Large intestine (tissue), 3 donors: ENCODE measurements around the gene MEX3A. TPM values are rescaled to one million over a fixed set of nuclear protein-coding genes. Genes with fewer than 3 reads are reported as not detected.

Experiments used
- DNase-seq, 2 donors: peaks; one replicate each; pipeline versions ENCODE4 v3.0.0 to v3.0.0-alpha.2; 2013
- H3K27ac ChIP-seq: one replicate; pipeline ENCODE4 v1.5.1; 2013; ENCODE audit warnings: low read length
- H3K27me3 ChIP-seq: 2 replicates; pipeline ENCODE4 v1.6.1; 2013; ENCODE audit warnings: low read length; ENCODE audit not compliant: control insufficient read depth, insufficient read depth
- H3K36me3 ChIP-seq: 2 replicates; pipeline ENCODE4 v1.6.1; 2013; ENCODE audit warnings: low read length; ENCODE audit not compliant: control insufficient read depth, insufficient read depth
- H3K4me1 ChIP-seq: one replicate; pipeline ENCODE4 v1.6.1; 2013; ENCODE audit warnings: low read length; ENCODE audit not compliant: control insufficient read depth, insufficient read depth
- H3K4me3 ChIP-seq: one replicate; pipeline ENCODE4 v1.5.1; 2013; ENCODE audit warnings: low read length
- H3K9me3 ChIP-seq: one replicate; pipeline ENCODE4 v1.6.1; 2013; ENCODE audit warnings: mild to moderate bottlenecking, low read depth, low read length, moderate library complexity; ENCODE audit not compliant: control insufficient read depth
- WGBS: methylation state at CpG from one replicate; pipeline ENCODE4 v1.1.5; 2013; ENCODE audit warnings: low lambda C conversion rate; ENCODE audit not compliant: insufficient coverage; 5-methylcytosine and 5-hydroxymethylcytosine counted together
- polyA plus RNA-seq: library from polyadenylated mRNA; unstranded; fragments of 120-200 nt; gene quantifications from one replicate; pipeline ENCODE4 v1.2.1, GENCODE V29; 2013

Gene MEX3A
- polyA plus RNA-seq, 1 donor = 8.4 TPM

GRCh38 chr1:156067262-156067661 is 15.0 kb downstream of the MEX3A start:
- DNase-seq = no peak
- peaks cover 4% of the 10 kb centered on the region for H3K4me1 ChIP-seq
- H3K36me3 ChIP-seq = peaks cover 51% of the 10 kb centered on the region
- no peaks in the 10 kb centered on the region for H3K27me3 ChIP-seq
- H3K27ac ChIP-seq = no peak overlapping the region
- H3K9me3 ChIP-seq = no peaks in the 10 kb centered on the region
- H3K4me3 ChIP-seq = no peak overlapping the region
- WGBS = no CpG with 5 or more reads among the region's 2 CpGs

- Histone ChIP-seq H3K9me3 (no peaks in the 10 kb centered on the region), H3K4me3 (no peak overlapping the region), H3K4me1 (peaks cover 4% of the 10 kb centered on the region), H3K27me3 (no peaks in the 10 kb centered on the region), H3K36me3 (peaks cover 47% of the 10 kb centered on the region), H3K27ac (no peak overlapping the region)
- no peak for DNase-seq
- no CpG with 5 or more reads among the region's 16 CpGs for WGBS
These were observed 16.4 kb downstream of the MEX3A start for GRCh38 chr1:156065871-156066270.

GRCh38 chr1:156065212-156065611 is 17.1 kb downstream of the MEX3A start:
- H3K9me3 ChIP-seq = no peaks in the 10 kb centered on the region
- H3K27ac ChIP-seq = no peak overlapping the region
- no peaks in the 10 kb centered on the region for H3K27me3 ChIP-seq
- no peak overlapping the region for H3K4me3 ChIP-seq
- WGBS = no CpG with 5 or more reads among the region's 3 CpGs
- DNase-seq = no peak
- peaks cover 41% of the 10 kb centered on the region for H3K36me3 ChIP-seq
- peaks cover 4% of the 10 kb centered on the region for H3K4me1 ChIP-seq

GRCh38 chr1:156064615-156065014 is 17.6 kb downstream of the MEX3A start:
- Histone ChIP-seq H3K27ac (no peak overlapping the region), H3K4me1 (peaks cover 4% of the 10 kb centered on the region), H3K9me3 (no peaks in the 10 kb centered on the region), H3K36me3 (peaks cover 35% of the 10 kb centered on the region), H3K27me3 (no peaks in the 10 kb centered on the region), H3K4me3 (no peak overlapping the region)
- no peak for DNase-seq
- no CpG with 5 or more reads among the region's 2 CpGs for WGBS

GRCh38 chr1:156063997-156064285 is 18.3 kb downstream of the MEX3A start:
- WGBS = no CpG with 5 or more reads among the region's 2 CpGs
- DNase-seq = no peak
- Histone ChIP-seq H3K27ac (no peak overlapping the region), H3K4me3 (no peak overlapping the region), H3K9me3 (no peaks in the 10 kb centered on the region), H3K36me3 (peaks cover 31% of the 10 kb centered on the region), H3K27me3 (no peaks in the 10 kb centered on the region), H3K4me1 (peaks cover 4% of the 10 kb centered on the region)

GRCh38 chr1:156062189-156062588 is 20.1 kb downstream of the MEX3A start:
- peak in 1 of 2 donors; percentile 28 for DNase-seq
- Histone ChIP-seq H3K27ac (peak overlapping the region; percentile 82), H3K4me3 (peak overlapping the region; percentile 70), H3K27me3 (no peaks in the 10 kb centered on the region), H3K36me3 (peaks cover 31% of the 10 kb centered on the region), H3K9me3 (no peaks in the 10 kb centered on the region), H3K4me1 (peaks cover 4% of the 10 kb centered on the region)
- no CpG with 5 or more reads among the region's 3 CpGs for WGBS

GRCh38 chr1:156060937-156061636 is 21.2 kb downstream of the MEX3A start, which contains the start of gene RAB25:
TSS of gene RAB25 (plus strand) at chr1:156061160. CDS start at chr1:156061401, 241 bp downstream.
- Histone ChIP-seq H3K4me1 (peaks cover 4% of the 10 kb centered on the region), H3K27me3 (no peaks in the 10 kb centered on the region), H3K36me3 (peaks cover 25% of the 10 kb centered on the region), H3K4me3 (peak within 1 kb of the TSS; percentile 70), H3K9me3 (no peaks in the 10 kb centered on the region), H3K27ac (peak within 1 kb of the TSS; percentile 82)
- WGBS = no CpG with 5 or more reads among the region's 11 CpGs
- peak; percentile 90 to 96 for DNase-seq

- WGBS = no CpG with 5 or more reads among the region's 1 CpG
- H3K36me3 ChIP-seq = peaks cover 13% of the 10 kb centered on the region
- peaks cover 15% of the 10 kb centered on the region for H3K4me1 ChIP-seq
- no peaks in the 10 kb centered on the region for H3K9me3 ChIP-seq
- DNase-seq = no peak
- H3K27ac ChIP-seq = no peak overlapping the region
- H3K27me3 ChIP-seq = no peaks in the 10 kb centered on the region
- H3K4me3 ChIP-seq = no peak overlapping the region
These were observed 25.9 kb downstream of the MEX3A start for GRCh38 chr1:156056326-156056849.

GRCh38 chr1:156055281-156056048 is 26.8 kb downstream of the MEX3A start:
- Histone ChIP-seq H3K27ac (peak overlapping the region; percentile 98), H3K4me1 (peaks cover 15% of the 10 kb centered on the region), H3K36me3 (peaks cover 18% of the 10 kb centered on the region), H3K4me3 (peak overlapping the region; percentile 93), H3K9me3 (no peaks in the 10 kb centered on the region), H3K27me3 (no peaks in the 10 kb centered on the region)
- DNase-seq = no peak
- WGBS = no CpG with 5 or more reads among the region's 17 CpGs

- WGBS = no CpG with 5 or more reads among the region's 53 CpGs
- peak within 1 kb of the TSS; percentile 93 for H3K4me3 ChIP-seq
- no peaks in the 10 kb centered on the region for H3K9me3 ChIP-seq
- peaks cover 15% of the 10 kb centered on the region for H3K4me1 ChIP-seq
- no peaks in the 10 kb centered on the region for H3K27me3 ChIP-seq
- H3K27ac ChIP-seq = peak within 1 kb of the TSS; percentile 98
- peak; percentile 97 to 99 for DNase-seq
- H3K36me3 ChIP-seq = peaks cover 26% of the 10 kb centered on the region
These were observed 27.6 kb downstream of the MEX3A start, which contains the start of gene LAMTOR2 for GRCh38 chr1:156054500-156055280. TSS of gene LAMTOR2 (plus strand) at chr1:156054782. CDS start at chr1:156054890, 108 bp downstream.
